ENCODE data around the gene RAD18. TPM values are rescaled to one million over a fixed set of nuclear protein-coding genes. Genes with fewer than 3 reads are reported as not detected.

The RAD18 gene
- total RNA-seq, 4 donors from 2014 or later = 3.5 to 11.7 (median 10.7) TPM

- Histone ChIP-seq H3K36me3 (peaks cover 0 to 62% (median 3%) of the 10 kb centered on the region in 3 donors), H3K9me3 (peaks cover 0 to 17% (median 0%) of the 10 kb centered on the region in 4 donors)
- 87 to 90% methylated on average over 4 of the region's 4 CpGs for WGBS, 2 donors
Observed at GRCh38 chr3:8942746-8943488, 20.4 kb downstream of the RAD18 start.

GRCh38 chr3:8942115-8942514 lies 21.2 kb downstream of the RAD18 start:
- no peaks in the 10 kb centered on the region for H3K27me3 ChIP-seq
- H3K4me3 ChIP-seq = no peak overlapping the region
- H3K36me3 ChIP-seq = peaks cover 0 to 62% (median 3%) of the 10 kb centered on the region in 3 donors
- H3K9me3 ChIP-seq = peaks cover 0 to 17% (median 0%) of the 10 kb centered on the region in 4 donors
- WGBS, 2 donors = 87 to 92% methylated on average over 4 of the region's 4 CpGs
- no peaks in the 10 kb centered on the region for H3K4me1 ChIP-seq
- H3K27ac ChIP-seq = no peak overlapping the region
- no peak for DNase-seq (ENCODE audit: low spot score in 2 of 2)
- TF ChIP-seq CTCF (IDR thresholded peaks at IDR 0.05) (no peak), EP300 (IDR thresholded peaks at IDR 0.05) (no peak), POLR2A (IDR thresholded peaks at IDR 0.05) (no peak)

More at GRCh38 chr3:8942746-8943488, 20.4 kb downstream of the RAD18 start:
- no peak for TF ChIP-seq POLR2A (IDR thresholded peaks at IDR 0.05)
- TF ChIP-seq EP300 (IDR thresholded peaks at IDR 0.05) = no peak
- no peak for TF ChIP-seq CTCF (IDR thresholded peaks at IDR 0.05)
- no peaks in the 10 kb centered on the region for H3K27me3 ChIP-seq
- DNase-seq (ENCODE audit: low spot score in 2 of 2) = no peak
- no peak overlapping the region for H3K27ac ChIP-seq
- no peaks in the 10 kb centered on the region for H3K4me1 ChIP-seq
- H3K4me3 ChIP-seq = no peak overlapping the region

GRCh38 chr3:8938021-8938420 lies 25.3 kb downstream of the RAD18 start:
- TF ChIP-seq CTCF (IDR thresholded peaks at IDR 0.05) (no peak), EP300 (IDR thresholded peaks at IDR 0.05) (no peak), POLR2A (IDR thresholded peaks at IDR 0.05) (no peak)
- Histone ChIP-seq H3K27me3 (no peaks in the 10 kb centered on the region), H3K9me3 (peaks cover 0 to 7% (median 0%) of the 10 kb centered on the region in 4 donors), H3K36me3 (peaks cover 0 to 36% (median 0%) of the 10 kb centered on the region in 3 donors), H3K4me3 (no peak overlapping the region), H3K27ac (no peak overlapping the region), H3K4me1 (no peaks in the 10 kb centered on the region)
- WGBS, 2 donors = 77 to 81% methylated on average over 1 of the region's 1 CpG
- no peak for DNase-seq (ENCODE audit: low spot score in 2 of 2)

GRCh38 chr3:8937064-8938020 lies 25.9 kb downstream of the RAD18 start:
- DNase-seq (ENCODE audit: low spot score in 2 of 2) = no peak
- H3K27ac ChIP-seq = no peak overlapping the region
- no peak overlapping the region for H3K4me3 ChIP-seq
- no peaks in the 10 kb centered on the region for H3K4me1 ChIP-seq
- 72 to 75% methylated on average over 6 of the region's 6 CpGs for WGBS, 2 donors
- no peaks in the 10 kb centered on the region for H3K27me3 ChIP-seq
- peaks cover 0 to 30% (median 0%) of the 10 kb centered on the region in 3 donors for H3K36me3 ChIP-seq
- H3K9me3 ChIP-seq = no peaks in the 10 kb centered on the region
- TF ChIP-seq CTCF (IDR thresholded peaks at IDR 0.05) = no peak
- TF ChIP-seq POLR2A (IDR thresholded peaks at IDR 0.05) = no peak
- no peak for TF ChIP-seq EP300 (IDR thresholded peaks at IDR 0.05)
